ENCODE data around the gene ACTRT2.

ACTRT2 gene

GRCh38 chr1:3056641-3057040 lies 35.4 kb downstream of the ACTRT2 start:
- Histone ChIP-seq H3K9me2 (replicated peaks; ENCODE audit: insufficient read depth, low read length) (no peaks in the 10 kb centered on the region), H3K27ac (ENCODE audit: low read length) (no peak overlapping the region), H3K4me1 (ENCODE audit: low read length) (no peaks in the 10 kb centered on the region), H2AFZ (ENCODE audit: low read length) (no peak overlapping the region), H3K9me3 (replicated peaks; ENCODE audit: insufficient read depth, low read length) (no peaks in the 10 kb centered on the region), H3K27me3 (replicated peaks; ENCODE audit: insufficient read depth, low read length) (peaks cover 77% of the 10 kb centered on the region), H3K4me3 (ENCODE audit: low read length) (no peak overlapping the region), H3K4me2 (ENCODE audit: low read depth, low read length) (no peak overlapping the region), H4K20me1 (ENCODE audit: insufficient read depth, low read length) (no peaks in the 10 kb centered on the region), H3K9ac (ENCODE audit: low read length) (no peak overlapping the region), H3F3A (ENCODE audit: insufficient read depth, low read length) (no peaks in the 10 kb centered on the region), H3K79me2 (ENCODE audit: low read length) (no peaks in the 10 kb centered on the region), H3K36me3 (replicated peaks; ENCODE audit: insufficient read depth, low read length) (no peaks in the 10 kb centered on the region)
- TF ChIP-seq CTCF (IDR thresholded peaks at IDR 0.05; ENCODE audit: low read length) (no peak), EZH2 (optimal IDR thresholded peaks at IDR 0.05; ENCODE audit: low read depth, low read length) (no peak), EZH2phosphoT487 (IDR thresholded peaks at IDR 0.05; ENCODE audit: low read length) (no peak)
- DNase-seq, result no peak

- Histone ChIP-seq H4K20me1 (ENCODE audit: insufficient read depth, low read length) (no peaks in the 10 kb centered on the region), H3K9ac (ENCODE audit: low read length) (no peak overlapping the region)
Measured at GRCh38 chr1:3058263-3059030, 37.2 kb downstream of the ACTRT2 start.

GRCh38 chr1:3060127-3060526 lies 38.9 kb downstream of the ACTRT2 start:
- no peak for TF ChIP-seq CTCF (IDR thresholded peaks at IDR 0.05; ENCODE audit: low read length)
- no peak for TF ChIP-seq EZH2 (optimal IDR thresholded peaks at IDR 0.05; ENCODE audit: low read depth, low read length)
- TF ChIP-seq EZH2phosphoT487 (IDR thresholded peaks at IDR 0.05; ENCODE audit: low read length), result no peak
- Histone ChIP-seq H3K9me2 (replicated peaks; ENCODE audit: insufficient read depth, low read length) (no peaks in the 10 kb centered on the region), H4K20me1 (ENCODE audit: insufficient read depth, low read length) (no peaks in the 10 kb centered on the region), H3K4me2 (ENCODE audit: low read depth, low read length) (no peak overlapping the region), H3K9me3 (replicated peaks; ENCODE audit: insufficient read depth, low read length) (no peaks in the 10 kb centered on the region), H3K27me3 (replicated peaks; ENCODE audit: insufficient read depth, low read length) (peaks cover 87% of the 10 kb centered on the region), H3K4me1 (ENCODE audit: low read length) (no peaks in the 10 kb centered on the region), H3K27ac (ENCODE audit: low read length) (no peak overlapping the region), H3K36me3 (replicated peaks; ENCODE audit: insufficient read depth, low read length) (no peaks in the 10 kb centered on the region), H2AFZ (ENCODE audit: low read length) (no peak overlapping the region), H3K9ac (ENCODE audit: low read length) (no peak overlapping the region), H3F3A (ENCODE audit: insufficient read depth, low read length) (no peaks in the 10 kb centered on the region), H3K79me2 (ENCODE audit: low read length) (no peaks in the 10 kb centered on the region), H3K4me3 (ENCODE audit: low read length) (no peak overlapping the region)
- DNase-seq, result no peak

More at GRCh38 chr1:3058263-3059030, 37.2 kb downstream of the ACTRT2 start:
- no peak overlapping the region for H3K4me3 ChIP-seq (ENCODE audit: low read length)
- no peak overlapping the region for H3K4me2 ChIP-seq (ENCODE audit: low read depth, low read length)
- H3K27me3 ChIP-seq (replicated peaks; ENCODE audit: insufficient read depth, low read length), result peaks cover 87% of the 10 kb centered on the region
- H3K27ac ChIP-seq (ENCODE audit: low read length), result no peak overlapping the region
- no peaks in the 10 kb centered on the region for H3K9me2 ChIP-seq (replicated peaks; ENCODE audit: insufficient read depth, low read length)
- DNase-seq, result no peak
- no peaks in the 10 kb centered on the region for H3K36me3 ChIP-seq (replicated peaks; ENCODE audit: insufficient read depth, low read length)
- no peak for TF ChIP-seq CTCF (IDR thresholded peaks at IDR 0.05; ENCODE audit: low read length)
- no peak for TF ChIP-seq EZH2 (optimal IDR thresholded peaks at IDR 0.05; ENCODE audit: low read depth, low read length)
- TF ChIP-seq EZH2phosphoT487 (IDR thresholded peaks at IDR 0.05; ENCODE audit: low read length), result no peak
- H3K9me3 ChIP-seq (replicated peaks; ENCODE audit: insufficient read depth, low read length), result no peaks in the 10 kb centered on the region
- H3K79me2 ChIP-seq (ENCODE audit: low read length), result no peaks in the 10 kb centered on the region
- H3F3A ChIP-seq (ENCODE audit: insufficient read depth, low read length), result no peaks in the 10 kb centered on the region
- H3K4me1 ChIP-seq (ENCODE audit: low read length), result no peaks in the 10 kb centered on the region
- H2AFZ ChIP-seq (ENCODE audit: low read length), result no peak overlapping the region
